ENCODE data around the gene SPTLC3.

SPTLC3 gene

DNA sequence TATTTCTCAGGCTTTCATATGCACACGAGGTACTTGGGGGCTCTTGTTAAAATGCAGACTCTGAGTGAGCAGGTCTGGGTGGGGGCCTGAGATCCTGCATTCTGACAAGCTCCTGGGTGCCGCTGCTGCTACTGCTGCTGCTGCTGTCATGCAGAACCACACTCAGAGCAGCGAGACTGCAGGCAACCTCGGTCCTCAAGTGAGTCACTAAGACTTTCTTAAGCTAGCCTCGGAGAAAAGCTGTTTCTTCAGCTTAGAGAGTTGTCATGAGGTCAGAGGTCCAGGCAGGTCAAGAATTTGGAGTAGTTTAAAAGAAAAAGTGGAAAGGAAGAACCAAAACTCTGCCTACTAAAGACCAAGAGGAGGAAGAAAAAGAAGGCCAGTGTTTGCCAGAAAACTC, 92.9 kb downstream of the SPTLC3 start:
- no peak for DNase-seq

DNA sequence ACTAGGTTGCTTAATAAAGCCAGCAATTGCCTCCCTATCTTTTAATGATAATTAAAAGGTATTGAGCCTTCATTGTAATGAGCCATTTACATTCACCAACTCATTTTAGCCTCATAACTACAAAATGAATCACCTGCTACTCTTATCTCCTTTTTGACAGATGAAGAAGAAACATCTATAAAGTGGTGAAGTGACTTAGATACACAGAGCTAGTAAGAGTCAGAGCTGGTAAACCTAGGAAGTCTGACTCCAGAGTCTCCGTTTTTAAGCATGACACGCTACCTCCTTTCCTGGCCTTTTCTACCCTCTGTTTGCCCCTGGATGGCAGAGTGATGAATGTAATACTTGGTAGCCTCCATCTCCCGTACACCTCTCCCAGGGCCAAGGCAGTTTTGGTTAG, 93.5 kb downstream of the SPTLC3 start:
- DNase-seq, result no peak

DNA sequence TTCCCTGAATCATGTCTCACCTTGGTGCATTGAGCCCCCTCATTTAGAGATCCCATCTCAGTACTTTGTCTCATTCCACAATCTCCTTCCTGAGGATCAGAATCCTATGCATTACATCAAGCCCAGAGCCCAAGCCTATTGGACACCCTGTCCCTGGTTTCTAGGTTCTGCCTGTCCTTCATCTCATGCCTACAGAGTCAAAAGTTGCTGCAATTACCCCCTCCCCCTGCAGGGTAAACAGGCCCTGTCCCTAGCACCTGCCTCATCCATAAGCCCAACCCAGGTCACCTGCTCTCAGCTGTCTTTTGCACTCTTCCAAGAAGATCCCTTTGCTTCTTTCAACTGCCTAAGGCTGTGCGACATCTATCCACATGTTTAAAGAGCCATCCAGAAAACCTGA, 93.9 kb downstream of the SPTLC3 start:
- no peak for DNase-seq

DNA sequence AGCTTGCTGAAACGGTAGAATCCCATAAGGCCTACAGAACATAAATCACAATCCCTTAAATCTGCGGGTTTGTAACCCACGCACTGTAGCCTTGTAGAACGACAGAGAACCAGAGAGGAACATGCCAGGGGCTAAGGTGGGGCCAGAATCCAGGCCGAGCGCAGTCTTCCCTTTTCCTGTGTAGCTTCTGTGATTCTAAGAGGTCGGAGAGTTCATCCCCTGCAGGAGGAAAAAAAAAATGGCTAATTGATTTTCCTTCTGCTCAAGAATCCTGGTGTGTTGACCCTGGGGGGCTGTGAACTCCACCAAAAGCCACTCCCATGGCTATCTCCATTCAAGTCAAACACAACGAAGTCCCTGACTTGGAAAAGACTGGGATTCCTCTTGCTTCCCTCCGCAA, 96.3 kb downstream of the SPTLC3 start:
- no peak for DNase-seq

- peak; percentile 26 for DNase-seq
These were observed 97.2 kb downstream of the SPTLC3 start for GRCh38 chr20:13105864-13106457.

- DNase-seq, result no peak
These were observed 100.9 kb downstream of the SPTLC3 start for GRCh38 chr20:13109658-13110057.

DNA sequence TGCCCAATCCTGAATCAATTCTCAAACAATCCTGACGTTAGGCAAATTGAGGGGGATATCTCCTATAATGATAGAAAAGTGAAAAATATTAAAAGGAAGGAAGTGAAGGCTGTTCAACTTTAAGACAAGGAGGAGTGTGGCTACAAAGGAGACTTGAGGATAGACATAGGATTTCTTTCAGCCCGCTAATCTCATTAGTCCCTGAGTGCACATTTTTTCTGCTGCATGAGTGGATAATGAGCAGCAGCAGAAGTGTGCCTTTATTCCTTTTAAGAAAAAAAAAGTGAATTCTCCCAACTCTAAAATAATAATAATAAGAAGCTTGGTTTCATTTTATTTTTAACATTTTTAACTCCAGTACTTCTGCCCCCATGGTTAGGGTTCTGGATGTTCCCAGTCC, 102.0 kb downstream of the SPTLC3 start:
- no peak for DNase-seq

DNA sequence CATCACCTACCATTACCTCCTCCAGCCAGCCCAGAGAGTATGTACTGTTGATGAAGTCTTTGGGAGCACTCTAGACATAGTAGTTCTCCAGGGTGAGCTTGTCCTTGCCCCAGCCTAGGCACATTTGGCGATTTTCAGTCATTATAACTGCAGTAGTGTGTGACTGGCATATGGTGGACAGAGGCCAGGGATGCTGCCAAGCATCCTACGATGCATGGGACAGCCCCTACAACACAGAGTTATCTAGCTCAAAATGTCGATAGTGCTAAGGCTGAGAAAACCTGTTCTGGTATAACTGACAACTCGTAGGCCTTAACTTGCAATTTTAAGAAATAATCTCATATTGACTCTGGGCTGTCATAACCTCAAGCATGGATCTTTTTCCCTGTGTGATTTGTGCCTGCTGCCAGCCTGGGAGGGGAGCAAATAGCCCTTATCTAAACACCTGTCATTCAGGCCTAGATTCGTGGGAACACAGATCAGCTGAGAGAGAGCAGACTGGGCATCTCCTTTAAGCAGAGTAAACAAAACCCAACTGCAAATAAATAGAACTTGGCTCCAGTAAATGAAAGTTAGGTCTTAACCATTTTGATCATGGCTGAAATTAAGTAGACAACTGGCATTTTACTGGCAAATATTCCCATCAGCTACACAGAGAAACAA, 102.6 kb downstream of the SPTLC3 start:
- peak; percentile 4 for DNase-seq

DNA sequence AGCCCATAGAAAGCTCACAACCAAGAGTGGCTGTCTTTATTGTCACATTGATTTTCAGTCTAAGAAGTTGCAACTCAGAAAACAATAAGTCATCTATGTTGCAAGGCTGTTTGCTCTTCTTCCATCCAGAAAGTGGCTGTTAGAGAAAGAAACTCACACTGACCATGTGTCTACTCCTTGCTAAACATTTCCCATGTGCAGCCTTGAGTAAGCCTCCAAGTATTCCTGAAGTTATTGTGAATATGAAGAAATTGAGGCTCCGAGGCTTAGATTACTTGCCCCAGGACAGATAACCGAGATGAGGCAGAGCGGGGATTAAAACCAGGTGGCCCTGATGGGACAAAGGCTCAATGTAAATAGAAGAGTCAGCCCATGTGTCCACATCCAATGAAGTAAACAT, 105.0 kb downstream of the SPTLC3 start:
- DNase-seq, result no peak

DNA sequence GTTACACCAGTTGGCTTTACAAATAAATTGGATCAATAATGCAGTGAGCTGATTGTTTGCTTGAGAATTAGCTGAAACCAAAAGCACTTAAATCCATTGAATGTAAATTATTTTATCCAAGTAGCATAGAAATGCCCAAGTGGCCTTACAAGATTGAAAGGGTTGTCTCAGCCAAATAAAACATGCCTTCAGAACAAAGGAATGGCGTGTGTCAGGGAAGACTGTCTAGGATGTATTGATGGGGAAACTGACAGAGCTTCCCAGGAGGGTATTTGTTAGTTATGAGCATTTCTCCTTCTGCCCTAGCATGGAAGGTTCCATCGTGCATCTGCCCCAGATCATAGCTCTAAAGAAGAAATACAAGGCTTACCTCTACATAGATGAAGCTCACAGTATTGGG, 108.4 kb downstream of the SPTLC3 start:
- DNase-seq, result no peak

DNA sequence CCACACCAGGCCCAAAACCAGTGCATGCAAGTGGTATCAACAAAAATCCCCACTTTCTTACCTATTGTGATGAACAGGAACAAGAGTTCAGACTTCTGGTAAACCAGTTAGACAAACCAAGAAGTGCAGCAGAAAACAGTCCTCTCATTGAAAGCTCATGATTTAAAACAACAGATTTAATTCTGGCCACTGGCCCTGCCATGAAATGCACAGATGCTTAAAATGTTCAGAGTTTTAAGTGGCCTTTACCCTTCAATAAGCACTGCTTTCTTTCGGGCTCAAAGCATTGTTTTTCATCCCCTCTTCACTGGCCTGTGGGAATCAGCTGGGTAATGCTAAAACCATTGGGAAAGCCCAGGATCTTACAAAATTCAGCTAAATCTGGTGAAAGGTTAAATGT, 109.9 kb downstream of the SPTLC3 start:
- no peak for DNase-seq

DNA sequence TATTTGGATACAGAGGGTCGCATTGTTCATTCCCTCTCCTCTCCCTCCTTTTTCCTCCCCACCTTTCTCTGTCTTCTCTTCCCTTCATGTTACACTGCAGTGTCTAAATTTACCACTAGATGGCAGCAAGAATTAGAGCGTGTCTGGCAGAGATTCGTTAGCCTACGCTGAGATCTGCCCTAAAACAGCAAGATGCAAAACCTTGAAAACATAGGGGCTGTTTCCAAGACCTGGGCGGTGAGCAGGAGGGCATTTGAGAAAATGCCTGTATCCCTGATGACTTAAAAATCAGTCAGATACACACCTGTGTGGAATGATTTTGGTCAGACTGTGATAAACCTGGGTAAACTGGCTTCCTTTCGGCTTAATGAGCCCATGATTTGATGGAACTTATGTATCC, 110.8 kb downstream of the SPTLC3 start:
- peak; percentile 55 for DNase-seq

DNA sequence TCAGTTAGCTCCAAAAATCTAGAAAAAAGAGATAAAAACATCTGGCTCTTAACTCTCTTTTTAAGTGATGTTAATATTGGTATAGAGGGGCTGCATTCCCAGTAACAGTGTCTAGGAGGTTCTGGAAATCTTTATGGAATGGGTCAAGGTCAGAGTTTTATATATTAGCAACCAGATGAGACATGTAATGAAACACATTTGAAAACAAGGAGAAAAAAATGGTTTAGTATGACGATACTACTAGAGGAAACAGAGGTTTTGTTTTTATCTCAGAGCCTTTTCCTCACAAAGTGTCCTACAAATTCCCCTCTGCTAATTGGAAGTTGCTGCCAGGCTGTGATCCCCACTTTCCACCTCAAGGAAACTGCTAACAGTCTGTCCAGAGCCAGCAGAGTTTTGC, 111.7 kb downstream of the SPTLC3 start:
- DNase-seq, result no peak

- DNase-seq, result no peak
These were observed 113.2 kb downstream of the SPTLC3 start for GRCh38 chr20:13121840-13122515.

DNA sequence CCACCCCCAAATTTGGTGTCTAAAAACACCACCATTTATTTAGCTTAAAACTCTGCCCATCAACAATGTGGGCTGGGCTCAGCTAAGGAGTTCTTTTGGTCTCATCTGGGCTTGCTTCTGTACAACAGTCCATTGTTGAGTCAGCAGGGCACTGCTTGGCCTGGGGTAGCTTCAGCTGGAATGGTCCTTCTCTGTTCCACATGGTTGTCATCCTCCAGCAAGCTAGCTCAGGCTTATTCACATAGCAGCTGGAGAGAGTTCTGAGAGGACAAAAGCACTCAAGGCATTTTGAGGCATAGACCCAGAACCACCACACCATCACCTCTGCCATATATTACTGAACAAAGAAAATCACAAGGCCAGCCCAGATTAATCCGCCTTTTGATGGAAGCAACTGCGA, 116.7 kb downstream of the SPTLC3 start:
- no peak for DNase-seq

GRCh38 chr20:13128173-13128572, 119.4 kb downstream of the SPTLC3 start:
- no peak for DNase-seq

DNA sequence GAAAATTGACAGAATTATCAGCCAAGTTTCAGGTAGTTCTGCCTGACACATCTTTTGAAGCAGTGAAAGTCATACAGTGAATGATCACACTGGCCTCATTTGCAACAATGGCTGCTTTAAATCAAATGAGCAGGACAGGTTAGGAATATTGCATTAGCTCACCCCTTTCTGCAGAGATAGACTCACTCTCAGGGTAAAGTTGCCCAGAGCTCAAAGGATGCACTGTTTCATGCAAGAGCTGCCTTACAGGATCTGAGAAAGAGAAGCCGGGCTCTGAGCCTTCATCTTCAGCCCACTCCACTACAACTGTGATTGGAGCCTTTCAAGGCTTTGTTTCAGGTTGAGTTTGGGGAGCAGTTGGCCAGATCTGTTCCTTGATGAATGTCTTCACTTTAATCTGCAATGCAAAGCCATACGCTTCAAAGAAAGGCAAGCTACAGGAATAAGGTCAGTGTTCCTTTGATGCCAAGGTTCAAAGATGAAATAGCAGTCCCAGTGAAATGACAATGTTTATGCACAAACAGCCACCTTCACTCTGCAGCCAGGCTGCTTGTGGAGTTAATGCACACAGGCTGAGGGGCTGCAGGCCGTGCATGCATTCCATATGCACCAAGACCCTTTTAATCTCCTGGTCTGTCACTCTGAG, 121.4 kb downstream of the SPTLC3 start:
- DNase-seq, result no peak

GRCh38 chr20:13130707-13131103, 121.9 kb downstream of the SPTLC3 start:
- DNase-seq, result no peak

DNA sequence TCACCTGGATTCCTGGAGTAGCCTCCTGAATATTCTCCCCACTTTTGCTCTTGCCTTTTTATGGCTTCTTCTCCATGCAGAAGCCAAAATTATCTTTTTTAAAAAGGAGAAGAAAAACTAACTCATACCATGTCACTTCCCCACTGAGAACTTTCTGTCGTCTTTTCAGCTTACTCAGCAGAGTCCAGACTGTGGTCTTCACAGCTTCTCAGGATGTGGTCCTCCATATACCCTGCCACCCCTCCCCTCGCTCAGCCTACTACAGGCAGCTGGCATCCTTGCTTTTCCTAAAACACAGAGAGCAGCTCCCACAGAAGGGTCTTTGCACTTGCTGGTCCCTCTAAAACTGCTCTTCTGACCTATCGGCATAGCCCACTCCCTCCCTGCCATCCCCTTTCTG, 122.9 kb downstream of the SPTLC3 start:
- DNase-seq, result no peak

DNA sequence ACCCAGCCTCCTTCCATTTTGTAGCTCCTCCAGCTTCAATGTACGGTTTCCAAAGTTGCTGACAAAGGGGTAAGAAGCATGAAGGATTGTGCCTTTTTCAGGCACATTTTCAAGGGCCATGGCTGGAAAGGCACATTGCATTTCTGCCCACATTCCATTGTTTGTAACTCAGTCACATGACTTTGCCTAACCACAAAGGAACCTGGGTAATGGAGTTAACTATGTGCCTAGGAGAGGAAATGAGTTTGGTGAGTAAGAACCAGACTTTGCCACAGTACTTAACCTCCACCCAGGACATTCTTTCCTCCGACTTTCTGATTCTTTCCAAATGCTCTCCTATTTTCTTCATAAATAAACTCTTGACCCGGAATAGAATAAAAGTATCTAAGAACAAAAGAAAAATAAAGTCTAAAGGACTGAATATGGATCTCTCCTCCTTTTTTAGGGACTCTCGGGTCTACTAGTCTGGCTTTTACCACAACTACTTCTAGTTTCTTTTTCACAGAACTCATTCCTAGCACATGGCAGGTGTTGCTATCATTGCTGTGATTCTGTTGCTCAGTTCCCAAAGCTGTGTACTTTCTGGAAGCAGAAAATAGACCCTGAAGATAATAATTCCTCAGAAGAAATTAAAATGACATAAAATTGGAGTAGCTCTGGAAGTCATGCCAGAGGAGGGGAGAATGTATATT, 130.8 kb downstream of the SPTLC3 start:
- DNase-seq, result no peak

DNA sequence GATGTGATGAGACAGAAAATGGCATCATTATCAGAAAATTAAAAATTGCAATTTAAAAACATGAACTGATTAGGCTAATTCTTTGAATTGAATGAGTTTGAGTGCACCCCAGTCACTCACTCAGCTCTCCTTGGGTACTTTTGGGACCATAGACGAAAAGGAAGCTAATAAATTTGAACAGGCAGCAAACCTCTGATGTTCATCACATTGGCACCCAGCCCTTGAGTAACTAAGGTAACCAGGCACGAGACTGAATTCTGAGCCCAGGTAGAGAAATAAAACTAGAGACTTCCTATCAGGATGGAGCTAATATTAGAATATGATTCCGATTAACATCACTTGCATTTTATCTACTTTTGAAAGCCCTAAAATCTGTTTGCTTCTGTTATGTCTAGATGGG, 131.4 kb downstream of the SPTLC3 start:
- DNase-seq, result no peak

DNA sequence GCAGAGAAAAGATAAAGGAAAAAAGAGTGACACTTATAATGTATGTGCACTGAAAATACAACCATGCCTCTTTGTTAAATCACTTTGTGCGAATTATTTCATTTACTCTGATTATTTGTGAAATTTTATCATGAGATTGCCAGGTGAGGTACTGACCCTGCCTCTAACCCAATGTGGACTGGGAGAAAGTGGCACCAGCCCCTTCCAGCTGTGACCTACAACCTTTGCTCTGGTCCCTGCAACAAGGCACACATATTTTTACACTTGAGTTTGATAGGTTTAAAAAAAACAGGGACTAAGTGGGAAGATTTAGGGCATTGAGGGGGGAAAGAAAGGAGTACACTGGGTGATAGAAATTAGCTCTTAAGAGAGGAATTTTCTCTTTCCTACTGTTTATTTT, 132.0 kb downstream of the SPTLC3 start:
- no peak for DNase-seq

DNA sequence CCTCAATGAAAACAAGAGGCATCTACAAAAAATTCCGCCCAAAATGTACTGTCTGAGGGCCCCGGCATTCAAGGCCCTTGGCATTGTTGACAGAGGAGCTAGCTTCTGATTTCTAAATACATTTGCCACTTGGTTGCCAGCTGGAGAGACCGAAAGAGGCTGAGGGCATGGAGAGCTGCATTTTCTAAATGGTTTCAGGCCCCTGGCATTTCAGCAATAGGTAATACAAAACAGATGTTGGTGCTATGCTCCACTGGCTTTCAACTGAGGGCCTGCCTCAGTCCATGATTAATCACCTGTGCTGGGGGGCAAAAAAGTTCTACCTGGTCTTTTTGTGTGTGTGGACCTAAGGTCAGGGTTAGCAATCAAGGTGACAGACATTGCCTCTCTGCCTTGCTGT, 132.8 kb downstream of the SPTLC3 start:
- no peak for DNase-seq

DNA sequence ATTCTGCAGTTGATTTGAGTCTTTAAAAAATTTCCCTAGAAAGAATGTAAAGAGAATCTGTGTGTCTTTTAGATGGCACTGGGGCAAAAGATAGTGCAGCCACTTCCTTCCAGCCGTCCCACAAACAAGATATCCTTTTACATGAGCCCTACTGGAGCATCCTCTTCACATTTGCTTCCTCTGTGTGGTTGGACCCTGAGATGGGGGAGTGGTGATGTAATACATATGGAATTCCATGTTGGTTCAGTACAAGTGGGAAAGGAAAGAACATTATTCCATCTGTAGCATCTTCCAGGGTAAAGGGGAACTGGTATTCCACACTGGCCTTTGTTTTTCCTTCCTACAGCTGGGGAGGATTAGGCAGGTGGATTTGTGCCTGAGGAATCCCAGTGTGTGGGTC, 133.4 kb downstream of the SPTLC3 start:
- DNase-seq, result no peak

Data from NCI-H2029 treated with DMSO at 0.1 percent for 48 hours (cell line).